Upper lobe of left lung (tissue), 6 donors: ENCODE measurements around the gene SAMD11. TPM values are rescaled to one million over a fixed set of nuclear protein-coding genes. Genes with fewer than 3 reads are reported as not detected.

Experiments used
- ATAC-seq, 2 donors: fragments of 200-7000 bp; cut with Tn5 transposase; one replicate each; pipeline ENCODE4 v1.9.1; 2022; ENCODE audit warnings: mild to moderate bottlenecking in 2 of 2, moderate library complexity in 2 of 2; ENCODE audit not compliant: low FRiP score in 2 of 2
- DNase-seq, 2 donors: peaks; one replicate each; pipeline ENCODE4 v3.0.0-alpha.2; 2019 to 2020
- H3K27ac ChIP-seq, 4 donors: fragments of 200-600 bp; sonication (generic); one replicate each; pipeline ENCODE4 v1.5.1; 2016 to 2019
- H3K27me3 ChIP-seq, 4 donors: fragments of 200-600 bp; sonication (generic); one replicate each; pipeline ENCODE4 v1.5.1; 2017 to 2019
- H3K36me3 ChIP-seq, 4 donors: fragments of 200-600 bp; sonication (generic); one replicate each; pipeline ENCODE4 v1.5.1; 2016 to 2019
- H3K4me1 ChIP-seq, 4 donors: fragments of 200-600 bp; sonication (generic); one replicate each; pipeline ENCODE4 v1.5.1; 2018 to 2019
- H3K4me3 ChIP-seq, 4 donors: fragments of 200-600 bp; sonication (generic); one replicate each; pipeline ENCODE4 v1.5.1; 2017 to 2019; ENCODE audit warnings: mild to moderate bottlenecking in 2 of 4, moderate library complexity in 1 of 4
- H3K9me3 ChIP-seq, 4 donors: fragments of 200-600 bp; sonication (generic); one replicate each; pipeline ENCODE4 v1.5.1; 2018 to 2019
- CTCF ChIP-seq, 6 experiments: fragments of 450-650 bp in 4 of 6; fragments of 200-600 bp in 2 of 6; sonication (generic) in 2 of 6; IDR thresholded peaks; one replicate each; pipeline ENCODE4 v1.5.1; 2016 to 2019; ENCODE audit warnings: antibody characterized with exemption in 6 of 6
- EP300 ChIP-seq, 4 donors: sonication (generic); formaldehyde crosslinking; IDR thresholded peaks; one replicate each; pipeline ENCODE4 v1.5.1; 2017; ENCODE audit warnings: antibody characterized with exemption in 4 of 4, control low read depth in 2 of 4
- POLR2A ChIP-seq, 4 donors: fragments of 450-650 bp; IDR thresholded peaks; one replicate each; pipeline ENCODE4 v1.5.1; 2016 to 2017; ENCODE audit warnings: antibody characterized with exemption in 4 of 4, mild to moderate bottlenecking in 2 of 4
- POLR2AphosphoS5 ChIP-seq, 2 donors: sonication (generic); formaldehyde crosslinking; IDR thresholded peaks; one replicate each; pipeline ENCODE4 v1.5.1; 2017; ENCODE audit warnings: antibody characterized with exemption in 2 of 2
- WGBS, 2 donors: methylation state at CpG; one replicate each; pipeline ENCODE4 v1.1.5; 2017 to 2018; 5-methylcytosine and 5-hydroxymethylcytosine counted together
- total RNA-seq, 6 donors: library from RNA; depleted of rRNA in 4 of 6; stranded (reverse); fragments of >200 nt in 4 of 6; gene quantifications; one replicate each; pipeline versions ENCODE4 v1.1.0 to v1.2.1, GENCODE V29; 2016 to 2021
- donor health status: DM: no; HTN: no; CAD: no; lungs with moderate emphysema.
- donor health status: DM: no; HTN: yes; CAD: no; lungs with severe emphysema.

The SAMD11 gene
- total RNA-seq, 6 donors from 2014 or later = 1.0 to 9.3 (median 2.4) TPM

GRCh38 chr1:952603-953002 lies 28.9 kb downstream of the SAMD11 start:
- Histone ChIP-seq H3K27ac (no peak overlapping the region), H3K4me1 (peaks cover under 1 to 10% (median 4%) of the 10 kb centered on the region in 4 donors), H3K9me3 (no peaks in the 10 kb centered on the region), H3K27me3 (no peaks in the 10 kb centered on the region), H3K36me3 (peaks cover 25 to 98% (median 90%) of the 10 kb centered on the region in 4 donors), H3K4me3 (no peak overlapping the region)
- ATAC-seq (no peak), DNase-seq (peak in 1 of 2 donors; percentile 53)
- no peak for TF ChIP-seq EP300 (IDR thresholded peaks at IDR 0.05)
- no peak for TF ChIP-seq POLR2A (IDR thresholded peaks at IDR 0.05)
- no peak for TF ChIP-seq POLR2AphosphoS5 (IDR thresholded peaks at IDR 0.05)
- TF ChIP-seq CTCF (IDR thresholded peaks at IDR 0.05) = no peak
- 90 to 91% methylated on average over 2 to 5 of the region's 7 CpGs for WGBS, 2 donors

- TF ChIP-seq CTCF (IDR thresholded peaks at IDR 0.05) (no peak), POLR2A (IDR thresholded peaks at IDR 0.05) (no peak), POLR2AphosphoS5 (IDR thresholded peaks at IDR 0.05) (no peak), EP300 (IDR thresholded peaks at IDR 0.05) (no peak)
- Histone ChIP-seq H3K4me3 (no peak overlapping the region), H3K9me3 (no peaks in the 10 kb centered on the region), H3K4me1 (peaks cover 11 to 22% (median 14%) of the 10 kb centered on the region in 4 donors), H3K27ac (no peak overlapping the region), H3K36me3 (peaks cover 20 to 86% (median 80%) of the 10 kb centered on the region in 4 donors), H3K27me3 (no peaks in the 10 kb centered on the region)
- 92 to 95% methylated on average over 14 to 32 of the region's 32 CpGs for WGBS, 2 donors
- no peak for ATAC-seq
- peak in 1 of 2 donors; percentile 75 for DNase-seq
Observed at GRCh38 chr1:953524-954320, 30.0 kb downstream of the SAMD11 start.

GRCh38 chr1:954927-955326 lies 31.2 kb downstream of the SAMD11 start:
- ATAC-seq (no peak), DNase-seq (peak in 1 of 2 donors; percentile 46)
- H3K36me3 ChIP-seq = peaks cover 20 to 74% (median 68%) of the 10 kb centered on the region in 4 donors
- H3K4me3 ChIP-seq = no peak overlapping the region
- H3K4me1 ChIP-seq = peaks cover 18 to 31% (median 20%) of the 10 kb centered on the region in 4 donors
- no peak overlapping the region for H3K27ac ChIP-seq
- no peaks in the 10 kb centered on the region for H3K9me3 ChIP-seq
- TF ChIP-seq POLR2A (IDR thresholded peaks at IDR 0.05) = no peak
- no peak for TF ChIP-seq CTCF (IDR thresholded peaks at IDR 0.05)
- no peak for TF ChIP-seq POLR2AphosphoS5 (IDR thresholded peaks at IDR 0.05)
- no peak for TF ChIP-seq EP300 (IDR thresholded peaks at IDR 0.05)
- H3K27me3 ChIP-seq = no peaks in the 10 kb centered on the region
- WGBS, 2 donors = 90 to 92% methylated on average over 13 of the region's 13 CpGs

GRCh38 chr1:955474-955873 lies 31.8 kb downstream of the SAMD11 start:
- Histone ChIP-seq H3K9me3 (no peaks in the 10 kb centered on the region), H3K4me1 (peaks cover 21 to 35% (median 22%) of the 10 kb centered on the region in 4 donors), H3K27ac (no peak overlapping the region), H3K27me3 (no peaks in the 10 kb centered on the region), H3K36me3 (peaks cover 20 to 69% (median 62%) of the 10 kb centered on the region in 4 donors), H3K4me3 (no peak overlapping the region)
- TF ChIP-seq CTCF (IDR thresholded peaks at IDR 0.05) (no peak), POLR2A (IDR thresholded peaks at IDR 0.05) (no peak), EP300 (IDR thresholded peaks at IDR 0.05) (no peak), POLR2AphosphoS5 (IDR thresholded peaks at IDR 0.05) (no peak)
- ATAC-seq (no peak), DNase-seq (peak in 1 of 2 donors; percentile 24)
- WGBS, 2 donors = 77 to 80% methylated on average over 6 of the region's 6 CpGs
